Activated naive CD4-positive, alpha-beta T cell (primary cell): ENCODE measurements around the gene STK25.
"Not testable (repeated sequence)": the region's sequence is repeated elsewhere in the genome, so short reads cannot be mapped to it uniquely, and the experiment has no call there.

Experiments used
- DNase-seq, 4 experiments: peaks; one replicate each; lab custom pipeline; 2025; lab: John Stamatoyannopoulos, UW

STK25 gene

GRCh38 chr2:241539616-241540374 is 31.4 kb upstream of the STK25 start:
- DNase-seq: no peak

- DNase-seq: no peak
These were observed 30.6 kb upstream of the STK25 start for GRCh38 chr2:241538838-241539615.

- DNase-seq: no peak
These were observed 27.7 kb upstream of the STK25 start for GRCh38 chr2:241535871-241536655.

GRCh38 chr2:241534701-241535375 is 26.5 kb upstream of the STK25 start:
- no peak for DNase-seq

GRCh38 chr2:241534293-241534692 is 25.9 kb upstream of the STK25 start:
- no peak for DNase-seq

GRCh38 chr2:241532733-241533601 is 24.6 kb upstream of the STK25 start:
- DNase-seq: no peak

- no peak for DNase-seq
These were observed 23.8 kb upstream of the STK25 start for GRCh38 chr2:241532168-241532567.

- DNase-seq: no peak
These were observed 22.9 kb upstream of the STK25 start for GRCh38 chr2:241531161-241531722.

GRCh38 chr2:241530571-241530970 is 22.2 kb upstream of the STK25 start:
- no peak for DNase-seq

- DNase-seq: not testable (repeated sequence)
These were observed 17.7 kb upstream of the STK25 start for GRCh38 chr2:241525818-241526780.

GRCh38 chr2:241522477-241522876 is 14.1 kb upstream of the STK25 start:
- no peak for DNase-seq

GRCh38 chr2:241519669-241520068 is 11.3 kb upstream of the STK25 start:
- DNase-seq: no peak

- no peak for DNase-seq
These were observed 8.9 kb upstream of the STK25 start for GRCh38 chr2:241517297-241517696.

GRCh38 chr2:241516520-241516965 is 8.2 kb upstream of the STK25 start:
- DNase-seq: no peak

GRCh38 chr2:241514986-241515737 is 6.8 kb upstream of the STK25 start:
- no peak for DNase-seq

GRCh38 chr2:241514553-241514952 is 6.2 kb upstream of the STK25 start:
- DNase-seq: no peak

GRCh38 chr2:241511091-241511741 is 2.8 kb upstream of the STK25 start:
- no peak for DNase-seq

GRCh38 chr2:241509155-241509784 is 886 bp upstream of the STK25 start:
- no peak for DNase-seq
